Trophoblast cell (in vitro differentiated cells and primary cell): ENCODE data around the gene SLC38A4. TPM values are rescaled to one million over a fixed set of nuclear protein-coding genes. Genes with fewer than 3 reads are reported as not detected.
A peak's percentile ranks its signal among the peaks of the same experiment; 100 is the strongest.

Source experiments
- DNase-seq, 2 donors: peaks; one replicate each; pipeline ENCODE4 v3.0.0-alpha.2; 2016
- H2AFZ ChIP-seq: 2 replicates; pipeline ENCODE4 v1.6.1; 2013; ENCODE audit warnings: low read length, moderate library complexity, mild to moderate bottlenecking; ENCODE audit not compliant: insufficient read depth, poor library complexity
- H2AK5ac ChIP-seq: 2 replicates; pipeline ENCODE4 v1.6.1; 2013; ENCODE audit warnings: mild to moderate bottlenecking, low read length
- H2BK120ac ChIP-seq: 2 replicates; pipeline ENCODE4 v1.6.1; 2013; ENCODE audit warnings: low read length, mild to moderate bottlenecking, moderate library complexity; ENCODE audit not compliant: insufficient read depth, poor library complexity
- H2BK12ac ChIP-seq: 2 replicates; pipeline ENCODE4 v1.6.1; 2013; ENCODE audit warnings: mild to moderate bottlenecking, low read length, moderate library complexity
- H2BK5ac ChIP-seq: 2 replicates; pipeline ENCODE4 v1.6.1; 2013; ENCODE audit warnings: low read length, low read depth, moderate library complexity, mild to moderate bottlenecking; ENCODE audit not compliant: poor library complexity
- H3K14ac ChIP-seq: 2 replicates; pipeline ENCODE4 v1.6.1; 2013; ENCODE audit warnings: mild to moderate bottlenecking, low read length
- H3K18ac ChIP-seq: 2 replicates; pipeline ENCODE4 v1.6.1; 2013; ENCODE audit warnings: mild to moderate bottlenecking, low read length
- H3K23ac ChIP-seq: 2 replicates; pipeline ENCODE4 v1.6.1; 2013; ENCODE audit warnings: low read length
- H3K27ac ChIP-seq: 2 replicates; pipeline ENCODE4 v1.5.1; 2013; ENCODE audit warnings: low read depth, mild to moderate bottlenecking, inconsistent platforms, low read length, moderate library complexity
- H3K27me3 ChIP-seq: 2 replicates; pipeline ENCODE4 v1.6.1; 2013; ENCODE audit warnings: inconsistent platforms, mild to moderate bottlenecking, low read length, moderate library complexity; ENCODE audit not compliant: insufficient read depth
- H3K36me3 ChIP-seq, 2 experiments: 1 replicate in 1 of 2; 2 replicates in 1 of 2; pipeline ENCODE4 v1.6.1; 2013; ENCODE audit warnings: low read length in 2 of 2, mild to moderate bottlenecking in 2 of 2, moderate library complexity in 1 of 2; ENCODE audit not compliant: insufficient read depth in 2 of 2, control insufficient read depth in 1 of 2
- H3K4ac ChIP-seq: 2 replicates; pipeline ENCODE4 v1.6.1; 2013; ENCODE audit warnings: low read depth, mild to moderate bottlenecking, low read length, moderate library complexity
- H3K4me1 ChIP-seq, 2 experiments: 1 replicate in 1 of 2; 2 replicates in 1 of 2; pipeline ENCODE4 v1.6.1; 2013; ENCODE audit warnings: low read length in 2 of 2, mild to moderate bottlenecking in 2 of 2, moderate library complexity in 1 of 2; ENCODE audit not compliant: insufficient read depth in 2 of 2, control insufficient read depth in 1 of 2
- H3K4me2 ChIP-seq: 2 replicates; pipeline ENCODE4 v1.6.1; 2013; ENCODE audit warnings: inconsistent platforms, mild to moderate bottlenecking, low read length, moderate library complexity
- H3K4me3 ChIP-seq: 2 replicates; pipeline ENCODE4 v1.5.1; 2013; ENCODE audit warnings: mild to moderate bottlenecking, low read depth, low read length, inconsistent platforms
- H3K79me1 ChIP-seq: one replicate; pipeline ENCODE4 v1.6.1; 2013; ENCODE audit warnings: low read length
- H3K79me2 ChIP-seq: 2 replicates; pipeline ENCODE4 v1.6.1; 2013; ENCODE audit warnings: low read length, mild to moderate bottlenecking; ENCODE audit not compliant: control insufficient read depth, insufficient read depth, poor library complexity
- H3K9ac ChIP-seq: 2 replicates; pipeline ENCODE4 v1.6.1; 2013; ENCODE audit warnings: mild to moderate bottlenecking, low read length
- H3K9me3 ChIP-seq: 2 replicates; pipeline ENCODE4 v1.6.1; 2013; ENCODE audit warnings: low read depth, mild to moderate bottlenecking, control low read depth, inconsistent platforms, low read length; ENCODE audit not compliant: insufficient read depth
- H4K12ac ChIP-seq: 2 replicates; pipeline ENCODE4 v1.6.1; 2013; ENCODE audit warnings: low read depth, mild to moderate bottlenecking, low read length, moderate library complexity
- H4K8ac ChIP-seq: 2 replicates; pipeline ENCODE4 v1.6.1; 2013; ENCODE audit warnings: low read depth, mild to moderate bottlenecking, low read length, moderate library complexity
- H4K91ac ChIP-seq: one replicate; pipeline ENCODE4 v1.6.1; 2013; ENCODE audit warnings: low read depth, mild to moderate bottlenecking, low read length, moderate library complexity
- WGBS: extraction: QIAGEN DNeasy Blood & Tissue Kit; methylation state at CpG from one replicate; pipeline ENCODE4 v1.1.7; 2013; ENCODE audit warnings: missing lambda C conversion rate; ENCODE audit not compliant: insufficient read length, insufficient coverage; ENCODE audit errors: extremely low coverage; 5-methylcytosine and 5-hydroxymethylcytosine counted together
- polyA plus RNA-seq: library from polyadenylated mRNA; stranded (reverse); fragments of 200-250 nt; gene quantifications from 2 replicates; pipeline ENCODE4 v1.2.3, GENCODE V29; 2013

SLC38A4 gene
- polyA plus RNA-seq: 3.2 and 3.3 TPM in 2 replicates

GRCh38 chr12:46825591-46826414, at the start of gene SLC38A4:
Gene SLC38A4, minus strand, starts transcription at chr12:46825997. Its CDS starts 32,926 bp downstream, at chr12:46793071.
- peak within 1 kb of the TSS; percentile 24 for H3K27ac ChIP-seq
- no CpG with 5 or more reads among the region's 29 CpGs for WGBS
- peaks cover 3 to 5% of the 10 kb centered on the region in 2 experiments for H3K4me1 ChIP-seq
- peak within 1 kb of the TSS; percentile 2 for H2BK12ac ChIP-seq
- no peak within 1 kb of the TSS for H4K8ac ChIP-seq
- no peaks in the 10 kb centered on the region for H3K9me3 ChIP-seq
- no peaks in the 10 kb centered on the region for H3K79me2 ChIP-seq
- no peak within 1 kb of the TSS for H3K4ac ChIP-seq
- H4K12ac ChIP-seq: peak within 1 kb of the TSS; percentile 23
- H3K18ac ChIP-seq: peak within 1 kb of the TSS; percentile 3
- H3K4me3 ChIP-seq: peak within 1 kb of the TSS; percentile 10
- H3K27me3 ChIP-seq: peaks cover 7% of the 10 kb centered on the region
- H3K79me1 ChIP-seq: peaks cover 2% of the 10 kb centered on the region
- H2BK5ac ChIP-seq: no peak within 1 kb of the TSS
- H2AFZ ChIP-seq: no peak within 1 kb of the TSS
- peak within 1 kb of the TSS; percentile 39 for H2BK120ac ChIP-seq
- DNase-seq: peak; percentile 7 to 42
- no peaks in the 10 kb centered on the region for H3K36me3 ChIP-seq
- H3K14ac ChIP-seq: no peak within 1 kb of the TSS
- no peak within 1 kb of the TSS for H3K23ac ChIP-seq
- peak within 1 kb of the TSS; percentile 2 for H4K91ac ChIP-seq
- no peak within 1 kb of the TSS for H2AK5ac ChIP-seq
- H3K9ac ChIP-seq: no peak within 1 kb of the TSS
- peak within 1 kb of the TSS; percentile 75 for H3K4me2 ChIP-seq

- H3K9ac ChIP-seq: no peak overlapping the region
- H3K4me3 ChIP-seq: no peak overlapping the region
- H3K4me1 ChIP-seq: peaks cover 0 to 3% of the 10 kb centered on the region in 2 experiments
- H2BK12ac ChIP-seq: no peak overlapping the region
- no peak overlapping the region for H4K8ac ChIP-seq
- no peaks in the 10 kb centered on the region for H3K27me3 ChIP-seq
- H3K23ac ChIP-seq: no peak overlapping the region
- no peak overlapping the region for H2AFZ ChIP-seq
- H3K4me2 ChIP-seq: no peak overlapping the region
- H2BK120ac ChIP-seq: no peak overlapping the region
- H2BK5ac ChIP-seq: no peak overlapping the region
- H4K12ac ChIP-seq: no peak overlapping the region
- no peak overlapping the region for H3K27ac ChIP-seq
- no peak overlapping the region for H2AK5ac ChIP-seq
- no peaks in the 10 kb centered on the region for H3K79me2 ChIP-seq
- H3K18ac ChIP-seq: no peak overlapping the region
- WGBS: no CpG with 5 or more reads among the region's 1 CpG
- no peaks in the 10 kb centered on the region for H3K79me1 ChIP-seq
- H3K4ac ChIP-seq: no peak overlapping the region
- no peak overlapping the region for H3K14ac ChIP-seq
- H3K36me3 ChIP-seq: peaks cover 0 to 2% of the 10 kb centered on the region in 2 experiments
- H4K91ac ChIP-seq: no peak overlapping the region
- H3K9me3 ChIP-seq: peaks cover 4% of the 10 kb centered on the region
- no peak for DNase-seq
Measured at GRCh38 chr12:46875095-46875494, 49.3 kb upstream of the SLC38A4 start.

GRCh38 chr12:46874642-46875041, 48.8 kb upstream of the SLC38A4 start:
- H2BK120ac ChIP-seq: no peak overlapping the region
- H2AFZ ChIP-seq: no peak overlapping the region
- DNase-seq: no peak
- no peak overlapping the region for H3K27ac ChIP-seq
- H3K79me2 ChIP-seq: no peaks in the 10 kb centered on the region
- H2BK12ac ChIP-seq: no peak overlapping the region
- no peak overlapping the region for H2BK5ac ChIP-seq
- H4K91ac ChIP-seq: no peak overlapping the region
- no CpG with 5 or more reads among the region's 3 CpGs for WGBS
- no peak overlapping the region for H3K18ac ChIP-seq
- no peaks in the 10 kb centered on the region for H3K79me1 ChIP-seq
- no peak overlapping the region for H4K12ac ChIP-seq
- H3K27me3 ChIP-seq: no peaks in the 10 kb centered on the region
- H2AK5ac ChIP-seq: no peak overlapping the region
- peaks cover 0 to 3% of the 10 kb centered on the region in 2 experiments for H3K4me1 ChIP-seq
- peaks cover 0 to 2% of the 10 kb centered on the region in 2 experiments for H3K36me3 ChIP-seq
- no peak overlapping the region for H3K9ac ChIP-seq
- H3K9me3 ChIP-seq: peaks cover 4% of the 10 kb centered on the region
- H3K4me3 ChIP-seq: no peak overlapping the region
- H3K4ac ChIP-seq: no peak overlapping the region
- H4K8ac ChIP-seq: no peak overlapping the region
- H3K14ac ChIP-seq: no peak overlapping the region
- H3K4me2 ChIP-seq: no peak overlapping the region
- no peak overlapping the region for H3K23ac ChIP-seq

- no peaks in the 10 kb centered on the region for H3K79me2 ChIP-seq
- no CpG with 5 or more reads among the region's 4 CpGs for WGBS
- no peak for DNase-seq
- no peak overlapping the region for H2BK5ac ChIP-seq
- H3K9me3 ChIP-seq: peaks cover 1% of the 10 kb centered on the region
- no peak overlapping the region for H3K14ac ChIP-seq
- H3K27ac ChIP-seq: no peak overlapping the region
- no peak overlapping the region for H3K4ac ChIP-seq
- H2BK120ac ChIP-seq: no peak overlapping the region
- no peak overlapping the region for H3K4me3 ChIP-seq
- peaks cover 0 to under 1% of the 10 kb centered on the region in 2 experiments for H3K36me3 ChIP-seq
- H3K4me2 ChIP-seq: no peak overlapping the region
- no peak overlapping the region for H2AK5ac ChIP-seq
- H3K79me1 ChIP-seq: no peaks in the 10 kb centered on the region
- H3K27me3 ChIP-seq: no peaks in the 10 kb centered on the region
- no peak overlapping the region for H4K8ac ChIP-seq
- H3K4me1 ChIP-seq: peaks cover 0 to 3% of the 10 kb centered on the region in 2 experiments
- no peak overlapping the region for H2AFZ ChIP-seq
- H2BK12ac ChIP-seq: no peak overlapping the region
- no peak overlapping the region for H3K18ac ChIP-seq
- no peak overlapping the region for H4K91ac ChIP-seq
- no peak overlapping the region for H3K9ac ChIP-seq
- H4K12ac ChIP-seq: no peak overlapping the region
- no peak overlapping the region for H3K23ac ChIP-seq
Measured at GRCh38 chr12:46872135-46872534, 46.3 kb upstream of the SLC38A4 start.
